NCI-H226 (cell line): ENCODE measurements around the gene GPATCH1.

Experiments
- DNase-seq: peaks from one replicate; pipeline ENCODE4 v3.0.0-alpha.2; 2015

GPATCH1 gene

DNA sequence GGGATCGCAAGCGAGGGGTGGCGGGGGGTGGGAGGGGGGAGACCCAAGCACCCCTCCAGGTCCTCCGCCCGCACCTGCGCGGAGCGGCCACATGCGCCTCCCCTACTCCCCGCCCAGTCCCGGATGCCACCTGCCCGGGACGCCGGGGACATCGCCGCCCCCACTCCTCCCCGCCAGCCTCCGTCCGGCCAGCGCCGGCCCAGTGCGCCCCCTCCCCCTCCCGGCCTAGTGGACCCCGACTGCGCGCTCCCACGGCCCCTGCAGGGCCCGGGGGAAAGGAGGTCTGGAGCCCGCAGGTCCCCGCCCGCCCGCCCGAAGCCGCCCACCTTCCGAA is 16.6 kb upstream of the GPATCH1 start:
- DNase-seq = no peak

DNA sequence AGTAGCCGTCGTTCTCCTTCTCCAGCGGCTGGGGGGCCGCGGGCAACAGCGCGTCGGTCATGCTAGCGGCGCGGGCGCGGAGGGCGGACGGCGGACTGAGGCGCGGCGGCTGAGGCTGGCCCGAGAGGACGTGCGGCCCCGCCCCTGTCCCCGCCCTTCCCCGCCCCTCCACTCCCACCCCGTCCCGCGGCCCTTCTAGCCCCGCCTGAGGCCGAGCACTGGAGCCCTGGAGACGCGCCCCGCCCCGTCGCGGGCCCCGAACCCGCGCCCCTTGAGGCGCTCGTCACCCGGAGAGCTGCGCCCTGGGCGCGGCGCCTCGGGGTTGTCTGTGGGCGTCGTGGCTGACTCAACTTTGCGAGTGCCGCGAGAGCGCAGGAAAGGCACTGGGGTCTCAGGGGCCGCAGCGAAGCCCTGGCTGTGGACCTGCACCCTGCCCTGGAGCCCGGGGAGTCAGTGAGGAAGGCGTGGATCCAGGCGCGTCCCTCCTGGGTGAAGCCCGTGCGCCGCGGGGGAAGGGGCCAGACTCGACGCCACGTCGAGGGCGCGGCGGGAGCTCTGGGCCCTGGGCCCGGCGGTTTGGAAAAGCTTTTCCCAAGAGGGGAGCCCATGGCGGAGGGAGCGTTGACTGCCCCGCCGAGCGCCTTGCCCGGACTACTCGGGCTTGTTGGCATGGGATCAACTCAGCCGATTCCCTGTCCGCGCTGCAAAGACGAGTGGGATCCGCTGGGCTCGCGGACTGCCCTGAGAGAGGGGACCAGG is 16.0 kb upstream of the GPATCH1 start, which contains the start of gene RHPN2:
RHPN2 (minus strand) TSS at position 97 of the 759 bp plus-strand sequence; CDS start at position 61, 36 bp downstream.
- DNase-seq = peak; percentile 77

DNA sequence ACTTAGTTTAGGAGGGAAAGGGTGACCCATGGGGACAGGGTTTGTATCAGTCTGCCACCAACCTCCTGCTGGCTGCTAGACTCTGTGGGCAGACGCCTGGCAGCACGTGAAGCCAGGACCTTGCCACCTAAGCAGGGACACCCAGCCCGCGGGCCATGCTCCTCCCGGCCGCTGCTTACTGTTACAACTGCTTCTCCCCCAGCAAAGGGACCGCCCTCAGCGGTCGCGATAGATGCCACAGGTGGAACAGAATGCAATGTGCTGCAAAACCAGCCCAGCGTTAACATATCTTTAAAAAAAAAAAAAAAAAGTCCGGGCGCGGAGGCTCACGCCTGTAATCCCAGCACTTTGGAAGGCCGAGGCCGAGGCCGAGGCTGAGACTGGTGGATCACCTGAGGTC is 14.4 kb upstream of the GPATCH1 start:
- DNase-seq = no peak

DNA sequence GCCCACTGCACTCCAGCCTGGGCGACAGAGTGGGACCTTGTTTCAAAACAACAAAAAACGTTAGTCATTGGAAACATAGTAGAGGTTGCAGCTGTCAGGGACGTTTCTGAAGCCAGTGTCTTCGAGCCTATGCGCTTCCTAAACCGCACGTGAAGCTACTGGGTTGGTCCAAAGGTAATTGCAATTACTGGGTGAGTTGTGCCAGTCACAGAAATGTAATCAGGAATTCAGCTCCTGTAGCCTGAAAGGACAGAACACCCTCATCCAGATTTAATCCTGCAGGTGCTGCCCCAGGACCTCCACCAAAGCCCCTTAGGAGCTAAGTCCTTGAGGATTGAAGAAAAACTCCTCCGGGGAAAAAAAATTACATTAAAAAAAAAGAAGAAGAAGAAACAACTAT is 13.9 kb upstream of the GPATCH1 start:
- DNase-seq = no peak

DNA sequence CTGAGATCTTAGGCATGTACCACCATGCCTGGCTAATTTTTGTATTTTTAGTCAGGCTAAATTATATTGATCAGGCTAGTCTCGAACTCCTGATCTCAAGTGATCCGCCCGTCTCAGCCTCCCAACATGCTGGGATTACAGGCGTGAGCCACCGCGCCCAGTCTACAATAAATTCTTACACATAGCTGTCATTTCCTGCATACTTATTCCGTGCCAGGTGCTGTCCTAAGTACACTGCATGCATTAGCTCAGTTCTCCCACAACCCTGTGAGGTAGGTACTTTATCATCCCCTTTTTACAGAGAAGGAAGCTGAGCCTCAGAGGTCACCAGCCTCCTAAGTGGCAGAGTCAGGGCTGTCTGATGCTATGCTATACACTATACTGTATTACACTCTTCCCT is 9.1 kb upstream of the GPATCH1 start:
- DNase-seq = peak; percentile 78

DNA sequence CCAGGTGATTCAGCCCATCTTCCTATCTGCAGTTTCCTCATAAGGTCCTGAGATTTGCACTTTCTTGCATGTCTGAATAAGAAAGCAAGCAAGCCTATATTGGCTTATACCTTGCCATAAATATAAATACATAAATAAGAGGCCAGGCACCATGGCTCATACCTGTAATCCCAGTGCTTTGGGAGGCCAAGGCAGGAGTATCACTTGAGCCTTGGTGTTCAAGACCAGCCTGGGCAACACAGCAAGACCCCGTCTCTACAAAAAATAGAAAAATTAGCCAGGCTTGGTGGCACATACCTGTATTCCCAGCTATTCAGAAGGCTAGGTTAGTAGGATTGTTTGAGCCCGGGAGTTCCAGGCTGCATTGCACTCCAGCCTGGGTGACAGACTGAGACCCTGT is 5.5 kb upstream of the GPATCH1 start:
- DNase-seq = no peak

DNA sequence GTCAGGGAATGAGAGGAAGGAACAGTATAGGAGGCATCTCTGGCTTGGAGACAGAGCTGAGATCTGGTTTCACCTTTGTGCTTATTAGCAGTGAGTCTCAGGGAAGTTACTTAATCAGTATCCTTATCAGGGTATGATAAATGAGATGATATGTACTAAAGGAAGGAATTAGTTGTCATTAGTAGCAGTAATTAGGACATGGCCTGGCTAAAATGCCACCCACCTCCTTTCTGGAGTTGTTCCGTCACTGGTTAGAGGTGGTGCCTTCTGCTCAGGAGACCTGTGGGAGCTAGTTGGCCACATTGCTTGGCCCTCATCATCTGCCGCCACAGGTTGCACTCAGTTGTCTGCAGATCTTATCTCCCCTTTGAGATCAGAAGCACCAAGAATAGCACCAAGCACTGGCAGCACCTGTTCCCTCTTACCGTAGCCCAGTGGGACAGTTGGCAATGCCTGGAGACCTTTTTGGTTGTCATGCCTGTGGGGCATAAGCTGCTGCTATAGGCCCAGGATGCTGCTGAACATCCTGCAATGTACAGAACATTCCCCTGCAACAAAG is 4.7 kb downstream of the GPATCH1 start:
- DNase-seq = no peak

DNA sequence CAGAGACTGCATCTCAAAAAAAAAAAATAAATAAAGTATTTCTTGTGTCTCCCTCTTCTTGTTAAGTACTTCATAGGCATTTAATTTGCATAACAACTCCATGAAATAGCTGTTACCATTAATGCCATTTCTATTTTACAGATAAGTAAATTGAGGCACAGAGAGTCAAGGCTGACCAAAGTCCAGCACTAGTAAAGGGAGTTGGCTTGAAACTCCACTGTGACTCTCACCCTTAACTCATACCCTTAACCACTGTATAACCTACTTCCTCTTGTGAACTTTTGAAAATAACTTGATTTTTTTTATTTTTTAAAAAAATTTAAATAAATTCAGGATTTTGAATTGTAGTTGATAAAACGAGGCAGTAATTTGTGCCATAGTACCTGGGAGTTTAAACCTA is 6.0 kb downstream of the GPATCH1 start:
- no peak for DNase-seq

DNA sequence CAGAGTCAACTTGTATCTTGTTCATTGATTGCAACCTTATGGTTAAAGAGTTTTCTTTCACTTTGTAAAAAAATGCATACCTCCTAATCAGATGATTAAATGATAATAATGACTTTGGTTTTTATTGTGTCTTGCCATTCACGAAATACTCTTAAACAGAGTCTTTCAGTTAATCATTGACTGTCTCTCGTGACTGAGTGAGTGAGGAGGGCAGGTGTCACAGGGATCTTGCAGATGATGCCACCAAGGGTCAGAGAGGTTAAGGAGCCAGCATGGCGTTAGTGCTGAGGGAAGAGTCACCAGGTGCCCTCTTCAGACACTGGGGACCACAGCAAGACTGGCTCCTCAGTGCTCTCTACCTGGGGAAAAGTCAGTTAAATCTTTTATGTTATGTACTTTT is 8.0 kb downstream of the GPATCH1 start:
- DNase-seq = no peak

DNA sequence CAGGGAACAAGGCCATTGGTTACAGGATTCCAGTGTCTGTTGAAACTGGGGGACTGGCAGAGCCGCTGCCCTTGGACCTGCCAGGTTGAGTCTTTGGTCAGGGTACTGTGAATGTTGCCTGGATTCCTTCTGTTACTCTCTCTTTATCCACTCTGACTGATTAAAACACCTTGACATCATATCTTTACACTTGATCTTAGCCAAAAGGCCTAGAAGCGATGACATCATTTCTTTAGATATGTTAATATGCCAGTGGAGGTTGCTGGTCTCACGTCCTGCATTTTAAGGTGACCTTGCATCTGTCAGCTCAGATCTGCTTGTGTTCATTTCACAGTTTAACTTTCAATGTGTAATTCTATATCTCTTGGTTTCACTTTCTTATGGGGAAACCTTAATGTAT is 9.2 kb downstream of the GPATCH1 start:
- DNase-seq = no peak

DNA sequence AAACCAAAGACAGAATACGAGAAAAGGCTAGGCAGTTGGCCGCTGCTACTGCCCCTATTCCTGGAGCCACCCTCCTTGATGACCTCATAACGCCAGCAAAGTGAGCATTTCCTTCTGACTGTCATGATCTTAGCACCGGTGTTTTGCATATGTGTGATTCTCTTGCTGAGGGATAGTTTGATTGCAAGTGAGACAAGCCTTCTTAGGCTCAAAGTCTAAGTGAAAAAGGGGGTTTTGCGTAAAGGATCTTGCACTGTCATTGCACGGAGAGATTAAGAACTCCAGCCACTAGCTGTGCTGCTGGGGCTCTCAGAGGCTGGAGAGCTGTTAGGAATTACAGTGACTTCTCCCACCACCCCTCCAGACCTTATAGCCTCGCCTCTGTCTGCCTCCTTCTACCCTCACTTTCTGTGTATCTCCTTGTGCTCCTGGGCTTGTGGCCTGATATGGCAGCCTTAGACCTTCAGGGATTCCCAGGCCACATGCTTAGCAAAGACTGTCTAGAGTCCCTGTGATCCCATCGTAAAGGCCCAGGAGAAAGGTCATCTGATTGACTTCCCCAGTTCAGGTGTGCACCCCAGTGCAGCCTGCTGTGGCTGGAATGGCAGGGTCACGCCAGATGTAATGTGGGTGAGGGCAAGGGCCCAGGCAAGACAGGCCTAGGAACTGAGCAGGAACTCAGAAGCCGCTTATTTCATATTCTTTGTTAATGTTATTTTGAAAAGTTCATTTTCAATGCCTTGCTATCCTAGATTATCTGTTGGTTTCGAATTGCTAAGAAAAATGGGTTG is 12.6 kb downstream of the GPATCH1 start:
- no peak for DNase-seq

DNA sequence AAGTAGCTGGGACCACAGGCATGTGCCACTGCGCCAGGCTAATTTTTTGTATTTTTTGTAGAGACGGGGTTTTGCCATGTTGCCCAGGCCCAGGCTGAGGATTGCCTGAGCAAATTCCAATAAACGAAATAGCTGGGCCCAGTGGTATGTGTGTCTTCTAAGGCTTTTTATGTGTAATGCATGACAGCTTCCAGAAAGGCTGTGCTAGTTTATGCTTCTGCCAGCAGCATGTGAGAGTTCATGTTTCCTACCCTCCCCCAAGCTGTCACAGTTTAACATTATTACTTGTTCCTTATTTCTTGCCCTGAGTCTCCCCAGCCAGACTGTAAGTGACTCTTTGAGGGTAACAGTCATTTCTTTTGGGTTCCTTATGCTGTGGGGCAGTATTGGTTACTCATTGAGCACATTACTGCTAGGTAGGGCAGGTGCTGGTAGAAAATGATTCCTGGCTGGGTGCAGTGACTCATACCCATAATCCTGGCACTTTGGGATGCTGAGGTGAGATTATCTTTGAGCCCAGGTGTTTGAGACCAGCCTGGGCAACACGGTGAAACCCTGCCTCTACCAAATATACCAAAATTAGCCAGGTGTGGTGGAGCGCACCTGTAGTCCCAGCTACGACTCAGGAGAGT is 13.6 kb downstream of the GPATCH1 start:
- DNase-seq = no peak

DNA sequence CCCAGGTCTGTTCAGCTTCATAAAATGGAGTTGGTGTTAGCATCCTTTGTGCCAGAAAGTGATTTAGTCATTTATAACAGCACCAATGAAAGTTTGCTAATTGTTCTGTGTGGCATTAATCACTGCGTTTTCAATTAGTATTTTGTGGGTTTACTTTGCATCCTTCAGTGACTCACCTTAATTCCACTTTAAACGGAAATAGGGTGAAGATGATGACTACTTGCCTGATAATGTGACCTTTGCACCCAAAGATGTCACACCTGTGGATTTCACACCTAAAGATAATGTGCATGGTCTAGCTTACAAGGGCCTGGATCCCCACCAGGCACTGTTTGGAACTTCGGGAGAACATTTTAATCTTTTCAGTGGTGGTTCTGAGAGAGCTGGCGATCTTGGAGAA is 15.0 kb downstream of the GPATCH1 start:
- no peak for DNase-seq

DNA sequence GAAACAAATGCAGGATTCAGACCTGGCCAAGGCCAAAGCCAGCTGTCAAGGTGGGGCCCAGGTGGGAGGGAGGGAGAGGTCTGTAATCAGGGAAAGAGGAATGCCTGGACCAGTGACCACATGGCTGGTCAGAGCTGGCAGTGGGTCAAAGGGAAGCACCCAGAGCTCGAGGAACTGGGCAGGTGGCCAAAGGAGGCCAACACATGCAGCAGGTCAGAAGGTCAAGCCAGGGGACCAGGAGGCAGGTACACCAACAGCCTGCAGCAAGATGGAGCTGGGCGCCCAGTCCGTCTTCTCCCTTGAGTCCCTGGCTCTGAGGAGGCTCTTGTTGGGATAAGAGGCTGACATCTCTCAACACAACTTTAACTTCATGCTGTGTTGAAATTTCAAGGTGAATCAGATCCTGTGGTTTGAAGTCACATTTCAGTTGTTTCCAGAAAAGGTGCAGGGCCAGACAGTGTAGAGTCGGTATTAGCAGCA is 17.1 kb downstream of the GPATCH1 start:
- DNase-seq = peak; percentile 67

DNA sequence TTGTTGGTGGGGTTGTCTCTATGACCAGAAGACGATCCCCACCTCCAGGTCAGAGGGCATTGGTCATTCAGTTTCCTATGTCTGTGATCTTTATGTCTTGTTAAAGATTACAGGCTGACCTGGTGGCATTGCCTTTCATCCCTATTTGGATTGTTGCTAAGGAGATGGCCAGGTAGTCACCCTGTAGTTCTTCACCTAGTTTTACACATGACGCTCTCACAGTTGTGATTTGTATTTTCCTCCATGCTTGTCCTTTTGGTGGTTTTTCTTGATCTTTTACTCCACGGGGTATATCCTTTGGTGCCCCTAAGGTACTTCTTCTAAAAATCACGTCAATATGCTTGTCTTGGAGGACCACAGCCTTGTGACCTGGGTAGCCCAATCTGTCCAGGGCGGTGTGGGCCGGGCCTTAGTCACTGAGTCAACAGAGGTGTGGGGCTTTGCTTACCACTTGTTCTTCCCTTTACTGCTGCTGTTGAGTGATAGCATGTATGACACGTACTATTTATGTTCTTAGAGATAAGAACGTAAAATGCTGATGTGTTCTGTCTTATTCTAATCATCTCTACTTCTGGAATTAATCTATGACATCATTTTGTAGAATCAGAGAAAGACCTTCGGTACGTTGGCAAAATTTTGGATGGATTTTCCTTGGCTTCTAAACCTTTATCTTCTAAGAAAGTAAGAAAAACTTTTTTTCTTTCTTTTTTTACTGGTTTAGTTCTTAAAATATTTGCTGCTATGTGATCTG is 20.1 kb downstream of the GPATCH1 start:
- peak; percentile 27 for DNase-seq

DNA sequence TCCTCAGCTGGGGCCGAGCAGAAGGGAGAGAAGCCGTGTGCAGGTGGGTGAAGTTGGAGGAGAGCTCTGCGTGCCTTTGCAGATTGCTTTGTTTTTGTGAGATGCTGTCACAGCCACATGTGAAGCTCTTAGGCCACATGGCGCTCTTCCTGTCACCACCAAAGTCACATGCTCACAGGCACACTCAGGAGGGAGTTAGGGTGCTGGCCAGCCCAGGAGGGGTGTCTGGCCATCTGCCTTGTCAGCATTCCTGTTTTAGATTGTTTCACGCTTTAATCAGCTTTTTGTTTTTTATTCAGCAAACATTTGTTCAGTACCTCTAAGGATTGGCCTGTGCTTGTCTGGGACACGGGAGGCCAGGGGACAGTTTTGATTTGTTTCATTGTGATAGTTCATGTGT is 21.9 kb downstream of the GPATCH1 start:
- no peak for DNase-seq

DNA sequence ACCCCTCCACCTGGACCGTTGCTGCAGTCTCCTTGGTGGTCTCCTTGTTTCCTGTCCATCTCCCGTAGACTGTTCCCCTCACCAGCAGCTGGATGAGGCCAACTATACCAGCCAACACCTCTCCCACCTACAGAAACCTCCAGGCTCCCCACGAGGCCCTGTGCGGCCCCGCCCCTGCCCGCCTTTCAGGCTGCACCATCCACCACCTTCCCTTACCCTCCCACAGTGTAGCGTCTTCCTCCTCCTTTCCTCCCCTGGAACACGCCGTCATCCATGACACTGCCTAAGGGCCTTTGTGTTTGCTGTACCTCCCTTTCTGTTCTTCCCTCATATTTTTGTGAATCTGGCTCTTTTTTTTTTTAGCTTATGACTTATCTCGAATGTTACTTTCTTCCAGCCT is 27.2 kb downstream of the GPATCH1 start:
- no peak for DNase-seq

DNA sequence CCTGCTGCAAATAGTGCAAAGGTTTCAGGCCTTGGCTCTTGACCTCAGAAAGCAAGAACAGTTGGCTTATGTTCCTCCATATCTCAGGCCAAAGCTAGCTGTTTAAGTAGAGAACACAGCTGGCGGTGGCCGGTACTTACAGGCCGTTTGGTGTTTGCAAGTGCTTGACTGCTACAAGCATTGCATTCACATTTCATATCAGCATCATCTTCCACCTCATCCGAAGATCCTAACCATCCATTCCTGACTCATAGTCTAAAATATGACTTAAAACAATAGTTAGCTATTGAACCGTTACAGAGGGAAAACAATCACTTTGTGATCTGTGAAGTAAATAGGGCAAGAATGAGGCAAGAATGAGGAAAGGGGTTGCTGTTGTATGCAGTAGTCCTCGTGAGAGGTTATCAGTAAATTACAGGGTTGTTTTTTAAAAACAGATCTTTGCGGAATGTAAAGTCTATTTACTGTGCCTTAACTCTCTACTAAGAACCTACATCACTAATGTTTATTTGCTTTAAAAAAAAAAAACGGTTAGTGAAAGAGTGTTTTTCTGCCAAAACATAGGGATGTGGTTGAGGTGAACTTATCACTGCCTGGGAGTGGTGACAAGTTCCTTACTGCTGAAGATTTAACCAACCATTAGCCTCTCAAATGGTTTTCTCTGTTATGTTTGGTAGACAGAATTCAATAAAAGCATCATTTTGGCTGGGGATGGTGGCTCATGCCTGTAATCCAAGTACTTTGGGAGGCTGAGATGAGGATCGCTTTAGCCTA is 29.3 kb downstream of the GPATCH1 start:
- DNase-seq = no peak

DNA sequence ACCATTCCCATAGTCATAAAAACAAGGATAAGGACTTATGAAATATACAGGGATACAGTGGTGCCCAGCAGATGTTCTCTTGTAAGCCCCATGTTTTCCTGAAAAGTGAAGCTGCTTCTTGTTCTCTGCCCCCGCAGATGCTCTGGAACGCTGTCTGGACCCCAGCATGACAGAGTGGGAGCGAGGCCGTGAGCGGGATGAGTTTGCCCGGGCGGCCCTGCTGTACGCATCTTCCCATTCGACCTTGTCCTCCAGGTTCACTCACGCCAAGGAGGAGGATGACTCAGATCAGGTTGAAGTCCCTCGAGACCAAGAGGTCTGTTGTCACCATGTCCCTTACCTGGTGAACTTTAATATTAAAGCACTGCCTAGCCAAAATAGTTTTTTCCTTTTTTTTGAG is 30.6 kb downstream of the GPATCH1 start:
- DNase-seq = no peak

DNA sequence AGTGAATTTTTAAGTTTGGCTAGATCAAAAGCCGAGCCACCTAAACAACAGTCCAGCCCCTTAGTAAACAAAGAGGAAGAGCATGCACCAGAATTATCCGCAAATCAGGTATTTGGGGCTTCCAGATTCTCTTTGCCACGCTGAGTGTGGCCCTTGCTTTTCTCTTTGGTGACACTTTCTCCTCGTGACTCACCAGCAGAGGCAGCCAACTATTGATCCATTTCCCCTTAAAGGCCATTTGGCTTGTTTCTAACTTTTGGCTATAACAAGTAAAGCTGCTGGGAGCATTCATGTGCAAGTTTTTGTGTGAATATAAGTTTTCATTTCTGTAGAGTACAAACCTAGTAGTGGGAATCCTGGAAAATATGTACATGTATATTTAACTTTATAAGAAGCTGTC is 33.3 kb downstream of the GPATCH1 start:
- no peak for DNase-seq

DNA sequence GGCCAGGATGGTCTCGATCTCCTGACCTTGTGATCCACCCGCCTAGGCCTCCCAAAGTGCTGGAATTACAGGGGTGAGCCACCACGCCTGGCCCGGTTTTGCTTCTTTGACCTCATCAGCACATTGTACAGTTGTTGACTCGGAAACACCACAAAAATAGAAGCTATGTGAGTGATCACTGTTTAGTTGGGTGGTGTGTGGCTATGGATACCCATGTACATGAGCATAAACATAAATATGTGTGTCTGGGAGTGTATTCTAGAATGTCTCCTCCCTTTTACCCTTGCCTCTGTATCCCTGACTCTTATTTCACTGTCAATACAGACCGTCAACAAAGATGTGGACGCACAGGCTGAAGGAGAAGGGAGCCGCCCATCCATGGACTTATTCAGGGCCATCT is 36.5 kb downstream of the GPATCH1 start:
- no peak for DNase-seq

DNA sequence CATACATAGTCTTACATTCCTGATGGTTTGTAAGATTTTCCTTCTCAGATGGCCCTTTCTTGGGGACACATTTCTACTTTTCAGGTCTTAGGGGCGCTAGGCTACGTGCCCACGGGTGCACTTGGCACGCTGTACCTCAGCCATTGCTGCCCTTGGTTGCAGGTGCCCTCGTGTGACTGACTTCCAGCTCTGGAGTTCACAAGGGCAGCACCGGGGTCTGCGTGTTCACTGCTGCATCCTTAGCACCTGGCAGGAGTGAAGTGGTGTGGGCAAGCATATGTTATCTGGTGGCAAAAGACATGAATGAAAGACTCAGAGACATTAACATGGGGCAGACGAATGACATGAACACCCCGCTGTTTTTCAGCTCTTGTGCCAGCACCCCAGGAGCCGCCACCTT is 37.7 kb downstream of the GPATCH1 start:
- no peak for DNase-seq
